ENCODE results near the gene LHFPL5.

The LHFPL5 gene

DNA sequence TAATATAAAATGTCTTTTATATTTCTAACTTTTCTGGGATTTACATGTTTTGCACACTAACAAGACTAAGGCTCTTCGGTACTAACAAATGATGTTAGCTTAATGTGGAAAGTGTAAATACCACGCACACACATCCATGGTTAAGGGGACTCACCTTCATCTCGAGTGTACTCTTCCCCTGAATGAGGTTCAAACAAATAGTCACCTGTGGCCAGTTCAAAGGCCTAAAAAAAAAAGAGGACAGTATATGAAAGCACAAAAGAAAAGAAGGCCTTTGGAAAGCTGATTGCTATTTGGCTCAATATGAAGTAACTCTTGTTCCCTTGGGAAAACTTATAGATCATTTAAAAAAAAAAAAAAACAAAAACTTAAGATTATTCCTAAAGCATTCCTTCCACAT is 37.2 kb downstream of the LHFPL5 start:
- DNase-seq (ENCODE audit: low read depth, low spot score), result no peak
- H3K27ac ChIP-seq, result no peak overlapping the region

DNA sequence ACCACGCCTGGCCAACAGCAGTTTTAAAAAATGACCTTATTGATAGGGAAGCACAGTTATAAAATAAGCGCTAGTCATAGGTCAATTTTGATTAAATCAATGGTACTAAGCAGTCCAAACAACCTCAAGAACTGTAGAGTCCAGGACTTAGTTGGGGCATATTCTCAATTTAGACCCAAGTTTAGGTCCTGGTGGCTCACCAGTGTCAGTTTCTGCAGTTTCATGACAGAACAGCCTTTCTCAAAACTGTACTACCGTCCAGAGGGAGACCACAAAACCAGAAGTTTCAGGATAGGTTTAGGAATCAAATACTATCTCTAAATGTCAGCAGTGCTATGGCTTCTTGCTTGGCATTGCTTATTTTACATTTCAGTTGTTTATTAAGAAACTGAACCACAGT is 39.1 kb downstream of the LHFPL5 start:
- no peak for DNase-seq (ENCODE audit: low read depth, low spot score)
- no peak overlapping the region for H3K27ac ChIP-seq

DNA sequence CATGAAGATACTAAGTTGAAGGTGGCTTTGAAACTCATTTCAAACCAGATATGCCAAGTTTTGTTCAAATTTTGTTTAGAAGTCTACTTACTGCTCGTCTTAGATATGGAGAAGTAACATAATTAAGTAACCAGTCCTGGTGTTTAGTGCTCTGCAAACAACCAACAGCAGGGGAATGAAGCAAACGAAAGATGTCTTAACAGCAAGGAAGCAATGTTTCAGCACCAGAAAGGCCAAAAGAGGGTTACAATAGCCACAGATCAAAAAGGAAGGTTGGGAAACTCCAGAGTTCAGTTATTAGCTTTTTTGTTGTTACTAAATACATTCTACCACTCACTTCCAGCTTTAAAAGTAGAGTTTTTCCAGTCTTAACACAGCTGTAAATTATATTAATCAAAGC is 45.1 kb downstream of the LHFPL5 start:
- no peak for DNase-seq (ENCODE audit: low read depth, low spot score)
- H3K27ac ChIP-seq, result no peak overlapping the region

DNA sequence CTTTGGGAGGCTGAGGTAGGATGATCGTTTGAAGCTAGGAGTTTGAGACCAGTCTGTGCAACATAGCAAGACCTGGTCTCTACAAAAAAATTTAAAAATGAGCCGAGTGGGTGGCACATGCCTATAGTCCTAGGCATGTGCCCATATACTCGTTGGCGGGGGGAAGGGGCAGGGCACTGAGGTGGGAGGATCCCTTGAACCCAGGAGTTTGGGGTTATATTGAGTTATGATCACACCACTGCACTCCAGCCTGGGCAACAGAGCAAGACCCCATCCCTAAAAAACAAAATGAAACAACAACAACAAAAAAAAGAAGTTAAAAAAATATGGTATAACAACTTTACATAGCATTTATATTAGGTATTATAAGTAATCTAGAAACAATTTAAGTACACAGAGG is 47.8 kb downstream of the LHFPL5 start:
- no peak for DNase-seq (ENCODE audit: low read depth, low spot score)

DNA sequence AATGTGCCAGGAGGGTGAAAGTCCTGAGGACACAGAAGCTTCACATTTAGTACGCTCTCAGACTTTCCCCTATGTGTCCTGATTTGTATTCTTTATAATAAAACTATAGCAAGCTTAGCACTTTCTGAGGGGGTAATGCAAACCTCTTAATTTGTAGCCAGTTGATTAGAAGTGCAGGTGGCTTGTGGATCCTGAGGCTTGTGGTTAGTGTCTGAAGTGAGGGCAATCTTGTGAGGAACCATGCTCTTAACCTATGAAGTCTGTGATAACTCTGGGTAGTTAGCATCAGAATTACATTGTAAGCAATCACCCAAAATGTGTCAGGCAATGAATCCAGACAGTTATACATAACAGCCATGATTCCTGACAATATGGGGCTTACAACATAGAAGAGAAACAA is 51.1 kb downstream of the LHFPL5 start:
- no peak overlapping the region for H3K27ac ChIP-seq
- DNase-seq (ENCODE audit: low read depth, low spot score), result no peak

More for the DNA sequence above, 47.8 kb downstream of the LHFPL5 start:
- no peak overlapping the region for H3K27ac ChIP-seq

DNA sequence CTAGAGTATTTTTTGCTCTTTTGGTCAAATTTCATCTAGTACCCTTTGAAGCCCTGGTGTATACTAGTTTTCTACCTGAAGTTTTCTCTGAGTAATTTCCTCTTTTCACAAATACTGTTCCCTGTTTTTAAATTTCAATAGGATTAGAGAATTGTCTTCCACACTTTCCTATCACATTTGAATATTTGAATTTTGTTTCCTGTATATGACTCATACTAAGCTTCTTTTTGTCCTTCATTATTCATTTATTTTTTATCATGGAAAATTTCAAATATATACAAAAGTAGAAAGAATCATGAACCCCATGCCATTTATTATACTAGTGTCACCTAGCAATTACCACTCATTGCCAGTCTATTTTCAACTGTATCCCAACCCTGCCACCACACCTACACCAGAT is 52.7 kb downstream of the LHFPL5 start:
- DNase-seq (ENCODE audit: low read depth, low spot score), result no peak

DNA sequence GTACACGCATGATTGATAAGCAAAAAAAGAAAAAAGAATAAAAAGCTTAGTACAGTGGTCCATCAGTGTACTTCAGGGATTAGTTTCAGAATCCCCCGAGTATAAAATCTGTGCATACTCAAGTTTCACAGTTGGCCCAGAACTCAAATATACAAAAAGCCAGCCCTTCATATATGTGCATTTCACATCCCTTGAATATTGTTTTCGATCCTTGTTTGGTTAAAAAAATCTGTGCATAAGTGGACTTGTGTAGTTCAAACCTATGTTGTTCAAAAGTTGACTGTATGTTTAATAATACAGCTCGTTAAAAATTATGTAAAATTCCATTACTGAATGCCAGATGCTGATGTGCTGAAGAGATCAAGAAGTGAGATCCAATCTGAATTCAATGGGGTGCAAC is 54.2 kb downstream of the LHFPL5 start:
- DNase-seq (ENCODE audit: low read depth, low spot score), result no peak
- H3K27ac ChIP-seq, result no peak overlapping the region

More for the DNA sequence above, 52.7 kb downstream of the LHFPL5 start:
- H3K27ac ChIP-seq, result no peak overlapping the region

Data from epithelial cell of prostate (primary cell).